Stimulated activated CD8-positive, alpha-beta memory T cell treated with anti-CD3 and anti-CD28 coated beads, Interleukin-2, amount 100 ng/mL, for 1 hour (primary cell): Measurements from ENCODE around the gene MB21D2.
A peak's percentile ranks its signal among the peaks of the same experiment; 100 is the strongest.

ENCODE experiments used
- DNase-seq, 2 donors: peaks; one replicate each; pipeline ENCODE4 v3.0.0-alpha.2; 2020; ENCODE audit warnings: low read depth in 2 of 2

The MB21D2 gene

DNA sequence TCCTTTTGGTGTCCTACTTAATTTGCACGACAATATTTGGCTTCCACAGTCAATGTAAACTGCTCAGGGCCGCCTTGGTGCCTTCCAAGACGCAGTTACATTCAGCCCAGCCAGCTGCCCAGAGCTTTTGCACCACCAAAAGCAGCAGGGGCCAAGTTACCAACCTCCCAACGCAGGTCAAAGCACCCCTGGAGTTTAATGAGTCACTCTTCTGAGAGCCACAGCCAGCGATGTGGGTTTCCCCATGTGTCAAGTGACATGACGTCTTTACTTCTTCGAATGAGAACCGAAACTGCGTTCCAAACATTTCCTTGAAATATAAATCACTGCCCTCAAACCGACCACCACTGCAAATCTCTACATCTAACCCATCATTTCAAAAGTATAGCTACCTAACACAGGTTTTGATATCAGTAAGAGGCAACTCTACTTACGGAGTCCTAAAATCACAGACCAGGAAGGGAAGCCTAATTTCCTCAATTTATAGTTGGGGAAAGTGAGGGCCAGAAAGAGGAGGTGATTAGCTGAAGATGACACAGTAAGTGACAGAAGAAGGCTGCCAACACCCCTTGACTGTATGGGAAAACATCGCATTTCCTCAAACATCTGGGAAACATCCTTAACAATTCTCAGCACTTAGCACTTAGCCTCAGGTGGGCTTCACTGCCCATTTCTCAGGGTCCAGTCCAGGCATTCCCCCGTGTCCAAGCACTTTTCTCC is 24.5 kb downstream of the MB21D2 start:
- DNase-seq: peak in 1 of 2 donors; percentile 26

DNA sequence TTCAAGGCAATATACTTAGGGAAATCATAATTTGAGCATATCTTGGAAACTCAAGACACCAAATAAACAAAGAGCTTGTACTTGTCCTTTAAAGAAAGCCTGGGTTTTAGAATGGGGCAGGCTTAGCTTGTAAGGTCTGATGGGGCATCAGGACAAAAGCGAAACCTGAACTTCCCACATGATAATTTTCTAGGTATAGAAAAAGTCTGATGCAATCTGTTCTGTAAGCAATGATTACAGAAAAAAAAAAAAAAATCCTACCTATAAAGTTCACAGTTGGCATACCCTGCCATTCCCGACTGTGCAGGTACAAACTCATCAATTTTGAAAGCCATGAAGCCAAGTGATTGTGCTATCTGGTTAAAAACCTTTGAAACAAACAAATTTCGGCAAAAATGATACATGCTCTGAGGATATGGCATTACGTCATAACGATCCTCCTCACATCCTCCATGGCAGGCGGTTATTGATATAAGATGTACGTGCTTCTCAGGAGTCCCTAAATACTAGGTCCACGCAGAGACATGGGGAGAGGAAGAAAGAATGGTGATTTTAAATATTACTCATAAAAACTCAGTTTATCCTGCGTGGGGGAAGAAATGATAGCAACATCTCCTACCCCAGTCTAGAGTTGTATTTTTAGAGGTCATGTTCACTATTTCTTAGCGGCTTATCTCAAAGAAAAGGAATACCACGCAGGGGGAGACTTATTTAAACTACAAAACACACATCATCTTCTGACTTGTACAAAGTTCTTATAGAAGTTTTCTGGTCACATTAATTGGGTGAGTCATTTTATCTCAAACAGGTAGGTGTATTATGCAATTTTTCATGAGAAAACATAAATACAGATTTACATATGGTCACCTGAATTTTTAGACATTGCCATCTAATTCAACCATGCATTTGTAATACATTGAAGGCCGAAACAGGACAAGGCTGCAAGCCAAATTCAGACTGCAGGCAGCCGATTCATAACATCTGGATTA is 27.0 kb downstream of the MB21D2 start:
- no peak for DNase-seq

DNA sequence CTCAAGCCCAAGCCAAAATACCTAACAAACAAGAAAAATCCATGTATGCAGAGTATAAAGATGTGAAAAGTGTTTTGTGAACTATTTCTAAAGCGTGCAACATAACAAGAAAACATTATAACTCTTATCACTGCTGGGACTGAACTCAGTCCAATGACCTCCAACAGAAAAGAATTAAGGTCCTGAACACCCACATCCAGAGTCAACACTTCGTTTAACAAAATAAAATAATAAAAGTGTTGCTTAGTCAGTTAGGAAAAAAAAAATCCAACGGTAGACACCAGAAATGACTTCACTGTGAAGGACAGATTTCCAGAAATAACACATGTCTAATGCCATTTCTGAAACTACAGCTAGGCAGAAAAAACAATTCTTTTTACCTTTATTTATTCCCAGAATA is 28.0 kb downstream of the MB21D2 start:
- DNase-seq: no peak

DNA sequence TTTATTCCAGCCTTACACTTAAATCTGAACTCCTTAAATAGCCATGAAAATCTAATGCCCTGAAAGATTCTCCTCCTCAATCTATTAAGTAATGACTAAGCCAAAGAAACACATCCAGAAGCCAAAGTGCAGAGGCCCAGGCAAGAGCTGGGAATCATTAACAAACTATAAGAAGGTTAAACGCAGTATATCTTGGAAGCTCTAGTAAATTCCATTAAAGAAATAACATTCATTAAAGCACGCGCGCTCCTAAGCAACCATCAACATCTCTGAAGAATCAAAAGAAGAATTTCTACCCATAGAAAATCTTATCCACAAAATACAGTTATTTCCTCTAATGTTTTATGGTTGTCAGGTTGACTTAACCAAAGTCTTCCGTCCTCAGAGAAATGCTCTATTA is 29.5 kb downstream of the MB21D2 start:
- no peak for DNase-seq

DNA sequence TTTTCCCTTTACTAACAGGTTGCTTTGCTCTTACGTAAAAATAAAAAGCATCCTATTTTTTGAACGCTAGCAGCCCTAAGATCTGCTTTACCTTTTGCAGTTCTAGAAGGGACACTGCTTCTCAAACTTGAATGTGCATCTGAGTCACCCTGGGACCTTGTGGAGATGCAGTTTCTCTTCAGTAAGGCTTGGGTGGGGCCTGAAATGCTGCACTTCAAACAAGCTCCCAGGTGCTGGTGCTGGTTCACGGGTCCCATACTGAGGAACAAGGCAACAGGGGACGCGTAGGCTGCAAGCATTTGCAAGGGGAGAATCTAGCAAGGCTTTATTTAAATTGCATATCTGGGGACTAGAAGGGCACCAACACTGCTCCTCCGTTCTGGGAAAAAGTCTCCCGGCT is 30.0 kb downstream of the MB21D2 start:
- DNase-seq: no peak

DNA sequence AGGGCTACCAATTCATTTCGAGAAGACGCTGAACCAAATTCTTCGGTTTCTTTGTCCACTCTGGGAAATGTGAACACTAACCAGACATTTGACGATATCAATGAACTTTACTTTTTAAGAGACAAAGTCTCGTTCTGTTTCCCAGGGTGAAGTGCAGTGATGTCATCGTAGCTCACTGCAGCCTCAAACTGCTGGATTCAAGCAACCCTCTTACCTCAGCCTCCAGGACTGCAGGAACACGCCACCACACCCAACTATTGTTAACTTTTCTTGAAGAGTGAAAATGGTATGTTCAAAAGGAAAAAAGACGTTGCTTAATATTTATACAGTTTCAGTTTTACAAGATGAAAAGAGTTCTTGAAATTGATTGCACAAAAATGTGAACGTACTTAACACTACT is 30.6 kb downstream of the MB21D2 start:
- DNase-seq: no peak

DNA sequence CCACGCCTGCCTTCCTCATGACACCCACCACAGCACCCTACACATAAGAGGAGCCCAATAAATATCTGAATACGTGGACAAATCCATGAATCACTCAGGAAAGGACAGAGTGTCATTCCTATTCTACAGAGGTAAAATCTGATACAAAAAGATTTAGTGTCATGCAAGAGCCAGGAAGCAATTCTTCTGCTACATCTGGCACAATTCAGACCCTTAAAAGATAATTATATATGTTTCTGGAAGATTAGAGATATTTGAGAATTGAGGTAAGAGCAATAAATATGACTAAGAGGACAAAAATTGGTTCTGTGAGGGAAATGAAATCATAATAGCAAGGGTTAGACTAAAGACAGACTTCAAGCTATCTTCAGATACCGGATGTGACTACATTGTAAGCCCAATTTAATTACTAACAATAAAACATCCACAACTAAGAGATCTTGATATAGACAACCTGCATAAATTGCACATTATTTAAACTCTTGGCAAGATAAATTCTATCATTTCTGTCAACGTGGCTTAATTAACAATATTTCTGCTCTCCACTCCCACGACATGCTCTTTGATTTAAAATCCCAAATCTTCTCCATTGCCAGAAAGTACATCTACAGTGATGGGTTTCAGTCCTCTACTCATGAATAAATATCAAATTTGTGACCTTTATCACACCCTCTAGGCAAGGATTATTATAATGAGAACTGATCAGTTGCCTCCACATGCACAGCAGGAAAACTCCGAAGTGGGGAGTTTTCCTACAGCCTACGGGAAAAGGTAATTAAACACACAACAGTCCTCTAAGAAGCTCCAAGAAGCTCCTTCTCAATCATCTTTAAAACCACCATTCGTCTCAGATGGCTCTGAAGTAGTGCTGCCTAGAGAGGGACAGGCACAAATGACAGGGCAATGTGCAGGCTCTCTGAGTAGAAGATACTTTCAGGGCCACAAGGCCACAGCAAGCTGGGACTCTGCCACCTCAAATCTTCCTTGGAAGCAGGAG is 32.6 kb downstream of the MB21D2 start:
- DNase-seq: no peak

DNA sequence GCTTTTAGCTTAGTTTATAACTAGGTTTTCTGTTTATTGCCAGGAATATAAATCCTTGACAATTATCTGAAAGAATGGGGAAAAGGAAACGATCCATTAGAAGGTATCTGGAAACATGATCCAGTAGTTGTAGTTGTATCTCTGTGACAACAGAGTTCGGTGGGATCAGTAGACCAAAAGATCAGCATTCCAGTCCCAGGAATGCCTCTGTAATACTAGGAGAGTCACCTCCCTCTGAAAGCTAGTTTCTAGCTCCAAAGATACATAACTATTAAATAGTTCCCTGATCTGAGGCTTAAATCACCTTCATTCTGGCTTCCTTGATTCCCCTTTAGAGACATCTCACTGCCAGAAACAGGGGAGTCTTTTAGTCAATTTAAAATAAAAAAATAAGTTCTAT is 34.1 kb downstream of the MB21D2 start:
- DNase-seq: no peak

DNA sequence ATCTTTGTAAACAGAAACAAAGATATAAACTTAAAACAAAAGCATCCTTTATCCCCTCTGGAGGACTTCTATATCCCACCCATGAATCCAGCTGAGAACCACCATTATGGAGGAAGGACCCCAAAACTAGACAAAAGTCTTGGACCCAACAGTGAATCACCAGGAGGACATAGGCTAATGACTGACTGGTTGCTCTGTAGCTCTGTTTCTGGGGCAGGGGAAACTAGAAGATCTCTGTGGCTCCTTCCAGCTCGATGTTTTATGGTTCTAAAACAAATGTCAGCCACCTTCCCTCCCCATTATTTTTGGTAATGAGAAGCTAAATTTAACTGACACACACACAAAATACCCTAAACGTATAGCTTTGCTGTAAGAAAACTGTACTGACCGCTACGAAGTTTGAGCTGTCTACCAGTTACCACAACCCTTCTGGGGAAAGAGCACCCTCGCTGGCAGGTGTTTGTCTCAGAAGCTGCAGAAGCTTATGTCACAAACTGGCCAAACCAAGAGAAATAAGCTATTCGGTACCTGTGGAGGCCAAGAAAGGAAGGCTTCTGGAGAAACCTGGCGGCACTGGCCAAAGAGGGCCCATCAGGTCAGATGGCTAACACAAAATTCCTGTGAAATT is 36.4 kb downstream of the MB21D2 start:
- no peak for DNase-seq

DNA sequence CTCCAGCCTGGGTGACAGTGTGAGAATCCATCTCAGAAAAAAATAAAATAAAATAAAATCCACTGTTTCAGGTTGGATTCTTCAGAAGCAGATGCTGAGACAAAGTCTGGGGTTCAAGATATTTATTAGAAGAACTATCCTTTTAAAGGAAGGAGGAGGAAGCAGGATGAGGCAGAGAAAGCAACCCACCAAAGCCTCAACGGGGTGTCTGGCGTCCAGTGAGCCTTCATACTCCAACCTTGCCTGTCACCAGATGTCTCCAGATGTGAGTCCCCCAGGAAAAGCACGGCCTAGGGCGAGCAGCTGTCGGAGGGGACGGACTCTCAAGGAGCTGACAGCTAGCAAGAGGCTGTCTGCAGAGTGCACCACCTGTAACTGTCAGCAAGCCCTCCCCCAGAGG is 37.3 kb downstream of the MB21D2 start:
- no peak for DNase-seq

DNA sequence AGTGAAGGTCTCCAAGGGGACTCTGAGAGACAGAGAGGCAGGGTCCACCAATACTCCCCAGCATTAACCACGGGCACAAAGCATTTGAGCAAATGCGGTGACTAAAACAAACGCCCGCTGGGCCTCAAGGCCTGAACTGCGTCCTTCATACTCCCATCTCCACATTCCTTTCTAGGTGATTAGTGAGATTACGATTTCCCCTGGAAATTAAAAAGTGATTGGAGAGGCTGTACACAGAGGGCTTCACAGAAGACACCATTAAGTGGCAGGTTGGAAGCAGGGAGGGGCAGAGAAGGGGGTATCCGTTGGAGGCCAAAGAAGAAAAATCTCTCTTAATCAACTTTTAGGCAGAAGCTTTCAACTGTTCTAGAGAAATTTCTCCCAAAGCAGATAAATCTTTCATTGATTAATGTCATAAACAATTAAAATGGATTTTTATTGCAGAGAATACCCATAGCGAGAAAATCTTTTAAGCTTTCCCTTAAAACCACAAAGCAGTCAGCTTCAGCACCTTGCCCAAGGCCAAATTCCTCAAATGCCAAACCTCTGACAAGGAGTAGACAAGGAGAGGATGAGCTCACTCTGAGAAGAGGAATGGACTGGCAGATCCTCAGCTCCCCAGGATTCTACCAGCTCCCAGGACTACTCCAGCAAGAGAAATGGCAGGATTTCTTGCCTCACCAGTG is 38.2 kb downstream of the MB21D2 start:
- DNase-seq: no peak

DNA sequence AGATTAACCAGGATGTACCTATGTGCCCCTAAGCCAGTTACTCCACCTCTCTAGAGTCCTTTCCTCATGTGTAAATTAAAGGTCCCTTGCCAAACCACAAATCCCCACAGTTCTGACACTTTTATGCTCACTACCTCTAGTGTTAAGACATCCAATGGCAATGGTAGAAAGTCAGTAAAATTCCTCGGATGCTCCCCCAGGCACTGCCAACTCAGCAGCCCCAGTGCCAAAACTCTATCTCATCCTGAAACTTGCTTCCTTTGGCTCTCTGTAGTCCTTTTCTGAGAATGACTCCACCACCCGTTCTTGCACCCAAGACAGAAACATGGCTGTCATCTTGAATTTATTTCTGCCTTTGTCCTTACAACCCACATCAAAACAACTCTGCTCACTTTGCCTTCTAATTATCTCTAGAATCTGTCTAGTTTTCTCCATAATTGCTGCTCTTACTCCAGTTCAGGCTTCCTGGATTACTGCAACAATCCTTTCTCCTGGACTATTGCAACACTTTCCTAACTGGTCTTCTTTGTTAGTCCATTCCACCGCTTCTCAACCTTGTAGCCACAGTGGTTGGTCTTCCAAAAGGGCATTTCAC is 41.6 kb downstream of the MB21D2 start:
- DNase-seq: no peak

DNA sequence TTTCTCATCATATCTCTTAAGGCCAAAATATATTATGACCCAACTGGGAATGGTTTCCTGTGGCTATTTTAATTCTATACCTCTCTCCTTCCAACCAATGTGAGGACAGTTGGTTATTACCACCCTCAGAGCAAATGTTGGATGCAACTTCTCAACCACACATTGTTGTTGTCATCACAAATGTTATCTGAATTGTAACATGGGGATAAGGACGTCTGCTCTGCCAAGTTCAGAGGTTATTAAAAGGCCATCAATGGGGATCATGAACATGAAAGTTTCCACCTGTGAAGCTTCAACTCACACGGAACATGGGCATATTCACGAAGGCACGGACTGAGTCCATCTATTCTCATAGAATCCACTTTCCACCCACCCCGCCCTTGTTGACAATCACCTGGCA is 46.8 kb downstream of the MB21D2 start:
- DNase-seq: no peak

DNA sequence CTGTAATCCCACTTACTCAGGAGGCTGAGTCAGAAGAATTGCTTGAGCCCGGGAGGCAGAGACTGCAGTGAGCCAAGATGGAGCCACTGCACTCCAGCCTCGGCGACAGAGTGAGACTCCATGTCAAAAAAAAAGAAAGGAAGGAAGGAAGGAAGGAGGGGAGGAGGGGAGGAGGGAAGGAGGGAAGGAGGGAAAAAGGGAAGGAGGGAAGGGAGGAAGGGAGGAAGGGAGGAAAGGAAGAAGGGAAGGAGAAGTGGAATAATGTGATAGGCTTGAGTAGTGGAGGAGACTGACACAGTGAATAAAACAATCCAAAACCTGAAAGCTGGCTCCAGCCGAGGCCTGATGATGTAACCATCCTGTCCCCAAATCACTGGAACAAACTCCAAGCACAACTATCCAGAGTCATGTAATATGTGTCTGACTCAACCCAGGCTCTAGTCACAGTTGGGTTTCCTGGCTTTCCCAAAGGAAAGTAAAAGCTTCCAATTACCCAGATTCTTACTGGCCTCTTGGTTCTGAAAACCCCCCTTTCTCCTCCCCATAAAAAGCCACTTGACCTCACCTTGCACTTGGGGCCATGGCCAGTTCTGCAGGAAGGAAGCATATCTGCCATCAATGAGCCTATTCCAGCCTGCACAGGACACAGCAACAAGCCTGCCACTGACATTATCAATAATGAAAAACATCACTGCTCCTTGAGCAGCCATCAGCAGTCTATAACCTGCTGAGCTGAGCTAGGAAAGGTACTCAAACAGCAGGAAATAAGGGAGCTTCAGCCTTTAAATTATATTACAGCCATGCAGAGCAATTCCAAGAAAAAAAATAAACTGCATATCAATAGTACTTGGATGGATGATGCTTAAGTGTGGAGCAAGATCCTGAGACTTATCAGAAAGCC is 48.3 kb downstream of the MB21D2 start:
- no peak for DNase-seq

DNA sequence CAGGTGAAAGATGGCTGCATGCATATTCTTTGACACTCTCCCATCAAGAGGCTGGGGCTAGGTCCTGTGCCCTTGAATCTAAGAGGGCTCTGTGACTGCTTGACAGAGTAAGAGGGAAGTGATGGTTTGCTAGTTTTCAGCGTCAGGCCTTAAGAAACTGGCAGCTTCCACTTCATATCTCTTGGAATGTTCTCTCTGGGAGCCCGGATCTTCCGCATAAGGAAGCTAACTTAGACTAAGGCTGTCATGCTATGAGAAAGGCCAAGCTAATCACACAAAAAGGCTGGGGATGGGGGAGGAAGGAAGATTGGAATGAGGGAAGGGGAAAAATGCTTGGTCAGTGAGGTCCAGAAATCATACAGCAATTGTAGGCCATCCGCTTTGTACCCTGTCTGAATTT is 50.0 kb downstream of the MB21D2 start:
- no peak for DNase-seq

DNA sequence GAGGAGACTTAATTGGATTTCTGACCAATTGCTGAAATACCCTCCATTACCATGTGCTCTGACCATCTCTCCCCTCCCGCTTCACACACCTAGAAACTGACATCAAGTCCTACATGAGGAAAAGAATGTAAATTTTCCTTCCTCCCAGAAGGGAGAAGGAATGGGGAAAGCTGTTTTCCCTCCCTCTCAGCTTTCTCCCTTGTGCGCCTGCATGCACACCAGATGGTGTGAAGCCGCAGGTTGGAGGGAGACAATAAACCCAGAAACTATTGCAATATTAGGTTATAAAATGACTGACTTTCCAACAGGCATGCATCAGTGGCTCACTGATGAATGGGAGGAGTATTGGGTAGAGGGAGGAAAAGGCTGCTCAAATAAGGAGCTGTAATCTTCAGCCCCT is 50.9 kb downstream of the MB21D2 start:
- no peak for DNase-seq

DNA sequence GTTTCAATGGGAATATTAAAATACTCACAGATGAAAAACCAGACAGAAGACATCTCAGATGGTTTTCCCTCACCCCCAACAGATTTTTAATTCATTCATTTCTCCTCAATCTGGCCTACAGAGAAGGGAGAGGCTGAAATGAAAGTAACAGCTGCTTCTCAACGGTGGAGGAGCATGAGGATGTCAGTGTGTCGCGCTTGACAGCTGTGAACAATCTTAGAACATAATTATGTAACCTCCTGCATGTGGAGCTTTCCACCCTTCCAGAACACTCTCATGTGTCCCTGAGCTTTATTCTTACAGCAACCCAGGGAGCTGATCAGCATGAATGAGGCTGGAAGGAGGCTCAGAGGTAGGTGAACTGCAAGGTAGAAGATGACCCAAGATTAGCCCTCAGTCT is 52.7 kb downstream of the MB21D2 start:
- no peak for DNase-seq

DNA sequence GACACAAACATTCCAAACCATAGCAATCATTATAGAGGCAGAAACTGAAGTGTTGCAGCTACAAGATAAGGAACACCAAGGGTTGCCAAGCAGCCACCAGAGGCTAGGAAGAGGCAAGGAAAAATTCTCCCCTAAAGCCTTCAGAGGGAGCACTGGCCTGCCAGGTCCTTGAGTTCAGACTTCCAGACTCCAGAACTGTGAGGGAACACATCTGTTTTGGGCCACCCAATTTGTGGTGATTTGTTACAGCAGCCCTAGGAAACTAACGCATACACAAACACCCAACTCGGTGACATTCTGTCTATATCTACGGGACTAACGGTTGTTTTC is 54.6 kb downstream of the MB21D2 start:
- DNase-seq: no peak

DNA sequence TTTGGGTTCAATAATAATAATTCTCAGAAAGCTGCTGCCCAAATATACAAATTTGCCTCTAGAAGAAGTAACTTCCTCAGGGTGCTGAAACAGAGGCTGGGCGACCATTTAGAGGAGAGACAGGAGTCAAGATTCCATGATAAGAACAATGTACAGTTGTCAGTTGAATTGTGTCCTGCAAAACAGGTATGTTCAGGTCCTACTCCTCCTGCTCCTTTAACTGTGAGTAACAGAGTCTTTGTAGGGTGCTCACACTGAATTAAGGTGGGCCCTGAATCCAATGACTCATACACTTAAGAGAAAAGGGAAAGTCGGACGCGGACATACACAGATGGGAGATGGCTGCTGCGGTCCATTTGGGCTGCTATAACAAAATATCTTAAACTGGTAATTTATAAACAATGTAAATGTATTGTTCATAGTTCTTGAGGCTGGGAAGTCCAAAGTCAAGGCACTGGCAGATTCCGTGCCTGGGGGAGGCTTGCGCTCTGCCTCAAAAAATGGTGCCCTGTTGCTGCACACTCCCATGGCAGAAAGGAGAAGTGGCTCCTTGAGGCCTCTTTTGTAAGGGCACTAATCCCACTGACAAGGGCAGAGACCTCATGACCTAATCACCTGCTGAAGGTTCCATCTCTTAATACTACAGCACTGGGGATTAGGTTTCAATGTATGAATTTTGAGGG is 55.1 kb downstream of the MB21D2 start:
- DNase-seq: no peak
